GM12892 (cell line): ENCODE results near the gene KRIT1.

ENCODE experiments used
- POLR2A ChIP-seq: IDR thresholded peaks from 2 replicates; pipeline ENCODE4 v1.6.1; 2011; ENCODE audit warnings: low read depth, low read length, control low read depth
- TAF1 ChIP-seq: IDR thresholded peaks from 2 replicates; pipeline ENCODE4 v1.6.1; 2011; ENCODE audit warnings: low read depth, mild to moderate bottlenecking, control low read depth, low read length, borderline replicate concordance

DNA sequence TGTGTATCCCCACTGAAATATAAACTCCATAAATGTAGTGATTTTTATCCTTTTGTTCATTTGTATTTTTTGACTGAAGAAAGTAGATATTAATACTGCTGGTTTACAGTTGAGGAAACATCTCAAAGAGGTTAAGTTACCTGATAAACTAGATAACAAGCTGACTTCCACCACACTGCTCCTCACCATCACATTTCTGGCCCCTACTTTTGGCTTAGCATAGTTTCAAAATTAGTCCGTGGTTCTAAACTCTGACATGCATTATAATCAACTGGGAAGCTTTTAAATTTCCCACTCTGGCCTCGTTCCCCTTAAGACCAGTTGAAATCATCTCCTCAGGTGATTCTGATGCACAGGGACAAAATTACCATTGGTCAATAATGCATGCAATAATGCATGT, 43.6 kb upstream of the KRIT1 start:
- no peak for TF ChIP-seq POLR2A
- TF ChIP-seq TAF1, result no peak
